IMR-90 (cell line): Measurements from ENCODE around the gene TCF7L2. TPM values are rescaled to one million over a fixed set of nuclear protein-coding genes. Genes with fewer than 3 reads are reported as not detected.

ENCODE experiments used
- ATAC-seq: fragments of 200-7000 bp; cut with Tn5 transposase; 2 replicates; pipeline ENCODE4 v1.9.1; 2020; ENCODE audit warnings: low read depth, mild to moderate bottlenecking, moderate library complexity
- BruUV-seq: library from RNA; stranded (reverse); fragments of 400-500 nt; replicated peaks from 2 replicates; lab custom pipeline; 2021; lab: Mats Ljungman, UMichigan
- CTCF ChIA-PET: fragments of 300-600 bp; formaldehyde crosslinking; extraction: SDS; loops from one replicate; lab custom pipeline; 2021; ENCODE audit warnings: antibody characterized with exemption; lab: Yijun Ruan, JAX
- POLR2A ChIA-PET: fragments of 300-600 bp; sonication (Branson Sonifier 250); formaldehyde crosslinking; loops from one replicate; lab custom pipeline; 2022; ENCODE audit warnings: antibody characterized with exemption; ENCODE audit not compliant: unreplicated experiment; lab: Charles Lee
- DNase-seq: peaks from one replicate; pipeline ENCODE4 v3.0.0; 2013
- H2AFZ ChIP-seq: replicated peaks from 2 replicates; pipeline ENCODE3; 2013; ENCODE audit warnings: low read length, mild to moderate bottlenecking; ENCODE audit not compliant: poor library complexity
- H2AK5ac ChIP-seq: 2 replicates; pipeline ENCODE4 v1.6.1; 2013; ENCODE audit warnings: low read depth, low read length, inconsistent platforms
- H2AK9ac ChIP-seq: replicated peaks from 2 replicates; pipeline ENCODE3; 2013; ENCODE audit warnings: mild to moderate bottlenecking, low read depth, low read length, moderate library complexity; ENCODE audit not compliant: poor library complexity
- H2BK120ac ChIP-seq: 2 replicates; pipeline ENCODE4 v1.6.1; 2013; ENCODE audit warnings: low read depth, low read length, inconsistent platforms
- H2BK15ac ChIP-seq: 3 replicates; pipeline ENCODE4 v1.6.1; 2013; ENCODE audit warnings: low read depth, low read length, inconsistent platforms
- H2BK20ac ChIP-seq: 2 replicates; pipeline ENCODE4 v1.6.1; 2013; ENCODE audit warnings: low read depth, mild to moderate bottlenecking, inconsistent platforms, low read length, moderate library complexity
- H2BK5ac ChIP-seq: 2 replicates; pipeline ENCODE4 v1.6.1; 2013; ENCODE audit warnings: mild to moderate bottlenecking, low read depth, low read length, inconsistent platforms; ENCODE audit not compliant: poor library complexity, severe bottlenecking
- H3K14ac ChIP-seq: replicated peaks from 2 replicates; pipeline ENCODE4 v1.6.1; 2013; ENCODE audit warnings: low read depth, low read length, inconsistent platforms
- H3K18ac ChIP-seq: 2 replicates; pipeline ENCODE4 v1.6.1; 2013; ENCODE audit warnings: low read depth, low read length, control low read depth
- H3K23ac ChIP-seq: 2 replicates; pipeline ENCODE4 v1.6.1; 2013; ENCODE audit warnings: low read depth, low read length, inconsistent platforms
- H3K27ac ChIP-seq: 2 replicates; pipeline ENCODE4 v1.5.1; 2013; ENCODE audit warnings: mild to moderate bottlenecking, control low read depth, low read length; ENCODE audit not compliant: insufficient read depth
- H3K27me3 ChIP-seq: 2 replicates; pipeline ENCODE4 v1.6.1; 2013; ENCODE audit warnings: low read length; ENCODE audit not compliant: control insufficient read depth, insufficient read depth
- H3K36me3 ChIP-seq: 2 replicates; pipeline ENCODE4 v1.6.1; 2013; ENCODE audit warnings: low read length, mixed read lengths; ENCODE audit not compliant: control insufficient read depth, insufficient read depth
- H3K4ac ChIP-seq: 2 replicates; pipeline ENCODE4 v1.6.1; 2013; ENCODE audit warnings: low read depth, low read length, inconsistent platforms
- H3K4me1 ChIP-seq: 2 replicates; pipeline ENCODE4 v1.6.1; 2013; ENCODE audit warnings: low read length, mixed read lengths; ENCODE audit not compliant: control insufficient read depth, insufficient read depth
- H3K4me2 ChIP-seq: 2 replicates; pipeline ENCODE4 v1.6.1; 2013; ENCODE audit warnings: low read depth, mild to moderate bottlenecking, control low read depth, low read length, moderate library complexity
- H3K4me3 ChIP-seq: 2 replicates; pipeline ENCODE4 v1.5.1; 2013; ENCODE audit warnings: low read depth, mild to moderate bottlenecking, control low read depth, low read length, moderate library complexity; ENCODE audit not compliant: insufficient read depth
- H3K56ac ChIP-seq: 2 replicates; pipeline ENCODE4 v1.6.1; 2013; ENCODE audit warnings: low read length, inconsistent platforms; ENCODE audit not compliant: insufficient read depth; ENCODE audit errors: extremely low read depth
- H3K79me1 ChIP-seq, 2 experiments: 2 replicates each; pipeline ENCODE4 v1.6.1; 2013; ENCODE audit warnings: low read length in 2 of 2, inconsistent platforms in 1 of 2, low read depth in 1 of 2
- H3K9ac ChIP-seq: 2 replicates; pipeline ENCODE4 v1.6.1; 2013; ENCODE audit warnings: low read depth, low read length, control low read depth
- H3K9me1 ChIP-seq: 2 replicates; pipeline ENCODE4 v1.6.1; 2013; ENCODE audit warnings: low read length, inconsistent platforms; ENCODE audit not compliant: insufficient read depth
- H3K9me3 ChIP-seq: 2 replicates; pipeline ENCODE4 v1.6.1; 2013; ENCODE audit warnings: low read length; ENCODE audit not compliant: control insufficient read depth, insufficient read depth
- H4K20me1 ChIP-seq: 2 replicates; pipeline ENCODE4 v1.6.1; 2013; ENCODE audit warnings: low read length, inconsistent platforms; ENCODE audit not compliant: insufficient read depth
- H4K5ac ChIP-seq: 2 replicates; pipeline ENCODE4 v1.6.1; 2013; ENCODE audit warnings: mild to moderate bottlenecking, low read depth, low read length, control low read depth
- H4K8ac ChIP-seq, 2 experiments: 2 replicates each; pipeline ENCODE4 v1.6.1; 2013; ENCODE audit warnings: low read depth in 2 of 2, low read length in 2 of 2, control low read depth in 1 of 2, inconsistent platforms in 1 of 2
- H4K91ac ChIP-seq: 2 replicates; pipeline ENCODE4 v1.6.1; 2013; ENCODE audit warnings: low read depth, low read length, inconsistent platforms; ENCODE audit not compliant: insufficient read depth
- CEBPB ChIP-seq: IDR thresholded peaks from 2 replicates; pipeline ENCODE4 v1.6.1; 2012; ENCODE audit warnings: low read depth, low read length, improper control_type of control experiment
- FOS ChIP-seq: fragments of 150-350 bp; IDR thresholded peaks from 2 replicates; pipeline ENCODE4 v1.6.1; 2016; ENCODE audit warnings: low read depth, low read length
- MAFK ChIP-seq: IDR thresholded peaks from 2 replicates; pipeline ENCODE4 v1.6.1; 2012; ENCODE audit warnings: low read depth, low read length, improper control_type of control experiment
- MAZ ChIP-seq: IDR thresholded peaks from 2 replicates; pipeline ENCODE4 v1.6.1; 2012; ENCODE audit warnings: low read depth, mild to moderate bottlenecking, low read length, improper control_type of control experiment, moderate library complexity, borderline replicate concordance
- MXI1 ChIP-seq: IDR thresholded peaks from 2 replicates; pipeline ENCODE4 v1.6.1; 2012; ENCODE audit warnings: low read depth, mild to moderate bottlenecking, low read length, moderate library complexity, borderline replicate concordance
- POLR2A ChIP-seq: IDR thresholded peaks from 2 replicates; pipeline ENCODE4 v1.6.1; 2012; ENCODE audit warnings: mild to moderate bottlenecking, low read depth, low read length
- RAD21 ChIP-seq: IDR thresholded peaks from 2 replicates; pipeline ENCODE4 v1.6.1; 2012; ENCODE audit warnings: low read length, improper control_type of control experiment
- RCOR1 ChIP-seq: IDR thresholded peaks from 2 replicates; pipeline ENCODE4 v1.6.1; 2012; ENCODE audit warnings: mild to moderate bottlenecking, low read length, improper control_type of control experiment; ENCODE audit not compliant: insufficient replicate concordance
- RFX5 ChIP-seq: IDR thresholded peaks from 2 replicates; pipeline ENCODE4 v1.8.0; 2012; ENCODE audit warnings: low read depth, mild to moderate bottlenecking, low read length, moderate library complexity
- SMC3 ChIP-seq: fragments of 150-350 bp; IDR thresholded peaks from 2 replicates; pipeline ENCODE4 v1.6.1; 2016; ENCODE audit warnings: low read depth, mild to moderate bottlenecking, antibody characterized with exemption, low read length, moderate library complexity
- WGBS, 2 experiments: methylation state at CpG; one replicate each; pipeline versions ENCODE4 v1.1.5 to v1.1.7; 2013; ENCODE audit warnings: missing lambda C conversion rate in 2 of 2; ENCODE audit not compliant: insufficient read length in 1 of 2; ENCODE audit errors: extremely low coverage in 2 of 2; 5-methylcytosine and 5-hydroxymethylcytosine counted together
- dilution Hi-C: fragments of 300-500 bp; cut with HindIII; formaldehyde crosslinking; loops from one replicate; pipeline ENCODE4 v1.14.3; 2018; ENCODE audit warnings: low sequenced_read_pairs; ENCODE audit not compliant: unreplicated experiment
- in situ Hi-C: fragments of 300-500 bp; cut with MboI; formaldehyde crosslinking; loops from 3 replicates; pipeline ENCODE4 v1.14.3; 2019; ENCODE audit warnings: low sequenced_read_pairs, inconsistent platforms, mixed read lengths
- intact Hi-C: fragments of 100-400 bp; cut with micrococcal nuclease; formaldehyde crosslinking; loops from 2 replicates; pipeline ENCODE4 v1.10.0; 2022
- polyA plus RNA-seq, 3 experiments: library from polyadenylated mRNA; depleted of rRNA; stranded (reverse); fragments of >200 nt; gene quantifications; 2 replicates each; pipeline ENCODE4 v1.2.3, GENCODE V29; 2012; ENCODE audit warnings: low replicate concordance in 1 of 3
- total RNA-seq: library from RNA; depleted of rRNA; stranded (reverse); fragments of >200 nt; gene quantifications from 2 replicates; pipeline ENCODE4 v1.2.3, GENCODE V29; 2012
- TF ChIP-seq, protein P1 (sequence below): fragments of 150-350 bp; IDR thresholded peaks from 2 replicates; pipeline ENCODE4 v1.6.1; 2017; ENCODE audit warnings: mild to moderate bottlenecking, antibody characterized with exemption, low read length, low read depth
- TF ChIP-seq, protein P2 (sequence below): conservative IDR thresholded peaks from 2 replicates; pipeline ENCODE4 v1.5.1; 2012; ENCODE audit warnings: mild to moderate bottlenecking, low read depth, low read length, improper control_type of control experiment

TCF7L2 gene
- total and polyA plus RNA-seq, 2 of the 4 experiments (the other 2 are of a cell fraction) = 1.3 to 12.2 TPM

- no TSS peak for BruUV-seq
These were observed 119.5 kb downstream of the TCF7L2 start for GRCh38 chr10:113069595-113069994.

More at GRCh38 chr10:113069595-113069994, 119.5 kb downstream of the TCF7L2 start:
- Histone ChIP-seq H3K14ac (no peak overlapping the region), H3K27me3 (no peaks in the 10 kb centered on the region), H3K56ac (no peak overlapping the region), H3K23ac (no peak overlapping the region), H3K36me3 (peaks cover 1% of the 10 kb centered on the region; the same call in 1 of the 2 replicates), H4K20me1 (no peaks in the 10 kb centered on the region), H2BK15ac (no peak overlapping the region), H2AK5ac (no peak overlapping the region), H3K27ac (no peak overlapping the region), H4K91ac (no peak overlapping the region), H3K4me2 (no peak overlapping the region), H3K79me1 (peaks cover 35 to 58% of the 10 kb centered on the region in 2 experiments), H2BK5ac (no peak overlapping the region), H2AFZ (no peak overlapping the region), H4K8ac (no peak overlapping the region), H3K4ac (no peak overlapping the region), H3K4me3 (no peak overlapping the region), H3K9ac (no peak overlapping the region), H3K4me1 (peaks cover 11% of the 10 kb centered on the region), H2AK9ac (no peak overlapping the region), H3K9me1 (peaks cover 22% of the 10 kb centered on the region), H4K5ac (no peak overlapping the region), H2BK120ac (no peak overlapping the region), H2BK20ac (no peak overlapping the region), H3K18ac (no peak overlapping the region), H3K9me3 (no peaks in the 10 kb centered on the region)
- dilution Hi-C loops (no loop called here), in situ Hi-C loops (no loop called here), intact Hi-C loops (no loop called here)
- 0 out of 2 replicates have a peak, but pooled peaks have one; percentile 3 for TF ChIP-seq SMC3
- TF ChIP-seq, protein P1, sequence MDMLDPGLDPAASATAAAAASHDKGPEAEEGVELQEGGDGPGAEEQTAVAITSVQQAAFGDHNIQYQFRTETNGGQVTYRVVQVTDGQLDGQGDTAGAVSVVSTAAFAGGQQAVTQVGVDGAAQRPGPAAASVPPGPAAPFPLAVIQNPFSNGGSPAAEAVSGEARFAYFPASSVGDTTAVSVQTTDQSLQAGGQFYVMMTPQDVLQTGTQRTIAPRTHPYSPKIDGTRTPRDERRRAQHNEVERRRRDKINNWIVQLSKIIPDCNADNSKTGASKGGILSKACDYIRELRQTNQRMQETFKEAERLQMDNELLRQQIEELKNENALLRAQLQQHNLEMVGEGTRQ = peak; percentile 69
- TF ChIP-seq MAZ = no peak
- no peak for TF ChIP-seq MXI1
- no peak for TF ChIP-seq RFX5
- TF ChIP-seq POLR2A = no peak
- no peak for TF ChIP-seq FOS
- TF ChIP-seq RAD21 = peak; percentile 7; the same call in 1 of the 2 replicates
- TF ChIP-seq RCOR1 = no peak
- TF ChIP-seq, protein P2, sequence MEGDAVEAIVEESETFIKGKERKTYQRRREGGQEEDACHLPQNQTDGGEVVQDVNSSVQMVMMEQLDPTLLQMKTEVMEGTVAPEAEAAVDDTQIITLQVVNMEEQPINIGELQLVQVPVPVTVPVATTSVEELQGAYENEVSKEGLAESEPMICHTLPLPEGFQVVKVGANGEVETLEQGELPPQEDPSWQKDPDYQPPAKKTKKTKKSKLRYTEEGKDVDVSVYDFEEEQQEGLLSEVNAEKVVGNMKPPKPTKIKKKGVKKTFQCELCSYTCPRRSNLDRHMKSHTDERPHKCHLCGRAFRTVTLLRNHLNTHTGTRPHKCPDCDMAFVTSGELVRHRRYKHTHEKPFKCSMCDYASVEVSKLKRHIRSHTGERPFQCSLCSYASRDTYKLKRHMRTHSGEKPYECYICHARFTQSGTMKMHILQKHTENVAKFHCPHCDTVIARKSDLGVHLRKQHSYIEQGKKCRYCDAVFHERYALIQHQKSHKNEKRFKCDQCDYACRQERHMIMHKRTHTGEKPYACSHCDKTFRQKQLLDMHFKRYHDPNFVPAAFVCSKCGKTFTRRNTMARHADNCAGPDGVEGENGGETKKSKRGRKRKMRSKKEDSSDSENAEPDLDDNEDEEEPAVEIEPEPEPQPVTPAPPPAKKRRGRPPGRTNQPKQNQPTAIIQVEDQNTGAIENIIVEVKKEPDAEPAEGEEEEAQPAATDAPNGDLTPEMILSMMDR = 0 out of 2 replicates have a peak, but pooled peaks have one; percentile 5
- 0 out of 2 replicates have a peak, but pooled peaks have one; percentile 5 for TF ChIP-seq CEBPB
- TF ChIP-seq MAFK = no peak
- ChIA-PET CTCF (no interaction called here), POLR2A (no interaction called here)
- DNase-seq (peak; percentile 89), ATAC-seq (peak; percentile 38)
- 86% methylated on average over 5 of the region's 7 CpGs; no CpG with 5 or more reads in 1 of the 2 experiments for WGBS, 2 experiments
